Measurements from ENCODE around the gene CCNJ. TPM values are rescaled to one million over a fixed set of nuclear protein-coding genes. Genes with fewer than 3 reads are reported as not detected.

The CCNJ gene
- total and polyA plus RNA-seq, 9 of the 15 experiments (the other 6 are each of a cell fraction or from before 2014, with no cell fraction given), result 0.69 to 15.7 (median 9.2) TPM

DNA sequence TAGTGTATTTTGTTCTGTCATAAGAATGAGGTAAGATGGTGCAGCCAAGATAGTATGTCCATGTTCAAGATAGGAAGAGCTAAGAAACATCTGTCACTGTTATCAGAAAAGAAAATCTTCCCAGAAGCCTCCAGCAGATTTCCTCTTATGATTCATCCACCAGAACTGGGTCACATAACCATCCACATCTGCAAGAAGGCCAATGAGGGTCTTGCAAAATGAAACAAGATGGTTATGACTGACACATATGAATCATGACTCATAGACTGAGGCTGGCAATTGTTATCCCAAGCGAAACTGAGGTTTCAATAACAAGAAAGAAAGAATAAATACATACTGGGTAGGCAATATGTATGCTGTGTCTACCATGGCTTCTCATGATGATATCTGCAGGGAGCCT lies 30.3 kb downstream of the CCNJ start:
- BruUV-seq (replicated peaks), result no TSS peak
- intact Hi-C loops (cut with micrococcal nuclease) (no loop called here), in situ Hi-C loops (cut with MboI) (no loop called here)
- peaks cover 8 to 34% of the 10 kb centered on the region in 2 experiments; a peak in 4 of 5 replicates for H3K4me1 ChIP-seq (replicated peaks in 1 of 2; ENCODE audit: control insufficient read depth in 2 of 2, insufficient read depth in 2 of 2, low read length in 2 of 2)
- no peak overlapping the region for H3K27ac ChIP-seq (ENCODE audit: extremely low read depth, low read depth, low read length)
- H4K20me1 ChIP-seq (replicated peaks; ENCODE audit: control insufficient read depth, insufficient read depth, low read length), result no peaks in the 10 kb centered on the region
- FAIRE-seq (peak; percentile 69), ATAC-seq (no peak), DNase-seq (ENCODE audit: extremely low read depth in 1 of 4, low spot score in 3 of 4) (peak in 3 of 4 experiments; percentile 25 to 44 (median 36))
- 8% methylated on average over 1 of the region's 1 CpG for WGBS (ENCODE audit: insufficient coverage, low coverage, missing lambda C conversion rate)
- no peak overlapping the region for H3K4me3 ChIP-seq
- no peaks in the 10 kb centered on the region for H3K9me3 ChIP-seq (replicated peaks; ENCODE audit: control insufficient read depth, insufficient read depth, low read depth, low read length)
- ChIA-PET POLR2A (no interaction called here), CTCF (ENCODE audit: low intra/inter-chr PET ratio) (no interaction called here)
- H2AFZ ChIP-seq (ENCODE audit: low read depth, low read length), result no peak overlapping the region
- H3K79me2 ChIP-seq (ENCODE audit: control insufficient read depth, insufficient read depth, low read length), result no peaks in the 10 kb centered on the region
- H3K36me3 ChIP-seq (ENCODE audit: control insufficient read depth, insufficient read depth, low read length), result no peaks in the 10 kb centered on the region
- H3K4me2 ChIP-seq (ENCODE audit: insufficient read depth, low read length), result no peak overlapping the region
- H3K9me1 ChIP-seq (ENCODE audit: control insufficient read depth, insufficient read depth, low read length), result peaks cover 3% of the 10 kb centered on the region
- H3K9ac ChIP-seq (ENCODE audit: insufficient read depth in 1 of 2, low read depth in 2 of 2, low read length in 2 of 2), result no peak overlapping the region
- no peaks in the 10 kb centered on the region for H3K27me3 ChIP-seq (ENCODE audit: control insufficient read depth in 2 of 2, insufficient read depth in 2 of 2, low read length in 2 of 2)
- TF ChIP-seq CBFA2T2 (conservative IDR thresholded peaks at IDR 0.05) (peak; percentile 59), TBL1XR1 (IDR thresholded peaks at IDR 0.05; ENCODE audit: low read length in 2 of 2) (no peak), ZNF134 (CRISPR knock-in tag; conservative IDR thresholded peaks at IDR 0.05) (no peak), SMARCA4 (IDR thresholded peaks at IDR 0.05) (peak; percentile 61; the same call in 1 of the 2 replicates), EHMT2 (IDR thresholded peaks at IDR 0.05) (0 out of 2 replicates have a peak, but pooled peaks have one; percentile 10), CBFA2T3 (IDR thresholded peaks at IDR 0.05) (peak; percentile 69), JUND (IDR thresholded peaks at IDR 0.05; ENCODE audit: borderline replicate concordance, low read depth, low read length) (peak; percentile 66), JUND (tag; IDR thresholded peaks at IDR 0.05; ENCODE audit: borderline replicate concordance, low read depth, low read length) (peak; percentile 39; the same call in 1 of the 3 replicates), DPF2 (IDR thresholded peaks at IDR 0.05) (0 out of 2 replicates have a peak, but pooled peaks have one; percentile 39), ATF7 (IDR thresholded peaks at IDR 0.05) (0 out of 2 replicates have a peak, but pooled peaks have one; percentile 16), ARID1B (IDR thresholded peaks at IDR 0.05) (peak; percentile 62), GABPB1 (CRISPR knock-in tag; IDR thresholded peaks at IDR 0.05) (no peak), SIX5 (IDR thresholded peaks at IDR 0.05; ENCODE audit: borderline replicate concordance in 1 of 2, insufficient read depth in 1 of 2, low read depth in 1 of 2, low read length in 2 of 2) (no peak), FOSL1 (tag; conservative IDR thresholded peaks at IDR 0.05) (peak; percentile 92), SMARCE1 (IDR thresholded peaks at IDR 0.05) (peak; percentile 70; the same call in 1 of the 2 replicates), BCL6 (CRISPR knock-in tag; IDR thresholded peaks at IDR 0.05) (no peak), MEIS2 (IDR thresholded peaks at IDR 0.05; ENCODE audit: partially characterized antibody) (peak; percentile 67)
- TF ChIP-seq, protein P1, sequence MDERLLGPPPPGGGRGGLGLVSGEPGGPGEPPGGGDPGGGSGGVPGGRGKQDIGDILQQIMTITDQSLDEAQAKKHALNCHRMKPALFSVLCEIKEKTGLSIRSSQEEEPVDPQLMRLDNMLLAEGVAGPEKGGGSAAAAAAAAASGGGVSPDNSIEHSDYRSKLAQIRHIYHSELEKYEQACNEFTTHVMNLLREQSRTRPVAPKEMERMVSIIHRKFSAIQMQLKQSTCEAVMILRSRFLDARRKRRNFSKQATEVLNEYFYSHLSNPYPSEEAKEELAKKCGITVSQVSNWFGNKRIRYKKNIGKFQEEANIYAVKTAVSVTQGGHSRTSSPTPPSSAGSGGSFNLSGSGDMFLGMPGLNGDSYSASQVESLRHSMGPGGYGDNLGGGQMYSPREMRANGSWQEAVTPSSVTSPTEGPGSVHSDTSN (CRISPR knock-in tag; IDR thresholded peaks at IDR 0.05; ENCODE audit: low read depth), result no peak
- TF ChIP-seq, protein P1 (tag; conservative IDR thresholded peaks at IDR 0.05; ENCODE audit: low read depth), result peak; percentile 42; the same call in 1 of the 2 replicates
- TF ChIP-seq, protein P2, sequence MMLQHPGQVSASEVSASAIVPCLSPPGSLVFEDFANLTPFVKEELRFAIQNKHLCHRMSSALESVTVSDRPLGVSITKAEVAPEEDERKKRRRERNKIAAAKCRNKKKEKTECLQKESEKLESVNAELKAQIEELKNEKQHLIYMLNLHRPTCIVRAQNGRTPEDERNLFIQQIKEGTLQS (IDR thresholded peaks at IDR 0.05), result peak; percentile 88
- TF ChIP-seq, protein P2 (CRISPR knock-in tag; conservative IDR thresholded peaks at IDR 0.05), result no peak
- TF ChIP-seq, protein P3, sequence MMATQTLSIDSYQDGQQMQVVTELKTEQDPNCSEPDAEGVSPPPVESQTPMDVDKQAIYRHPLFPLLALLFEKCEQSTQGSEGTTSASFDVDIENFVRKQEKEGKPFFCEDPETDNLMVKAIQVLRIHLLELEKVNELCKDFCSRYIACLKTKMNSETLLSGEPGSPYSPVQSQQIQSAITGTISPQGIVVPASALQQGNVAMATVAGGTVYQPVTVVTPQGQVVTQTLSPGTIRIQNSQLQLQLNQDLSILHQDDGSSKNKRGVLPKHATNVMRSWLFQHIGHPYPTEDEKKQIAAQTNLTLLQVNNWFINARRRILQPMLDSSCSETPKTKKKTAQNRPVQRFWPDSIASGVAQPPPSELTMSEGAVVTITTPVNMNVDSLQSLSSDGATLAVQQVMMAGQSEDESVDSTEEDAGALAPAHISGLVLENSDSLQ (IDR thresholded peaks at IDR 0.05), result peak; percentile 87

Measured in K562 (cell line).